ENCODE measurements around the gene LUC7L2. TPM values are rescaled to one million over a fixed set of nuclear protein-coding genes. Genes with fewer than 3 reads are reported as not detected.
A peak's percentile ranks its signal among the peaks of the same experiment; 100 is the strongest.

Gene LUC7L2
- total RNA-seq, 2 donors from 2014 or later: 50.1 to 64.6 TPM

DNA sequence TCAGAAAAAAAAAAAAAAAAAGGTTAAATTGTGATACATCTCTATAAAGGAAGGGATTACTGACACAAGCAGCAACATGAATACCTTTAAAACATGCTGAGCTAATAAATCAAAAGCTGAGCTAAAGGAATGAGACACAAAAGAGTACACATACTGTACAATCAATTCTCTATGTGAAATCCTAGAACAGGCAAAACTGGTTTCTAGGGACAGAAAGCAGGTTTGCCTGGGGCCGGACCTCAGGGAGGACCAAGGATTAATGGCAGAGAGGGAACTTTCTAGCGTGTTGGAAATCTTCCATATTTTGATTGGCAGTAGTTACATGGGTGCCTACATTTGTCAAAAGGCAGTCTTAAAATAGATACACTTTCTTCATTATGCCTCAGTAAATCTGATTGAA lies 71.3 kb downstream of the LUC7L2 start:
- Histone ChIP-seq H3K4me3 (no peak overlapping the region), H3K9me3 (no peaks in the 10 kb centered on the region), H3K27me3 (no peaks in the 10 kb centered on the region), H3K4me1 (peaks cover 25% of the 10 kb centered on the region), H3K27ac (peak overlapping the region in 3 of 4 donors; percentile 57 to 71 (median 62)), H3K36me3 (replicated peaks in 1 of 2; ENCODE audit: insufficient read depth in 1 of 2, low read depth in 2 of 2) (no peaks in the 10 kb centered on the region)
- ATAC-seq: peak; percentile 89
- intact Hi-C loops (cut with DNase I): no loop called here
- TF ChIP-seq, protein P1, sequence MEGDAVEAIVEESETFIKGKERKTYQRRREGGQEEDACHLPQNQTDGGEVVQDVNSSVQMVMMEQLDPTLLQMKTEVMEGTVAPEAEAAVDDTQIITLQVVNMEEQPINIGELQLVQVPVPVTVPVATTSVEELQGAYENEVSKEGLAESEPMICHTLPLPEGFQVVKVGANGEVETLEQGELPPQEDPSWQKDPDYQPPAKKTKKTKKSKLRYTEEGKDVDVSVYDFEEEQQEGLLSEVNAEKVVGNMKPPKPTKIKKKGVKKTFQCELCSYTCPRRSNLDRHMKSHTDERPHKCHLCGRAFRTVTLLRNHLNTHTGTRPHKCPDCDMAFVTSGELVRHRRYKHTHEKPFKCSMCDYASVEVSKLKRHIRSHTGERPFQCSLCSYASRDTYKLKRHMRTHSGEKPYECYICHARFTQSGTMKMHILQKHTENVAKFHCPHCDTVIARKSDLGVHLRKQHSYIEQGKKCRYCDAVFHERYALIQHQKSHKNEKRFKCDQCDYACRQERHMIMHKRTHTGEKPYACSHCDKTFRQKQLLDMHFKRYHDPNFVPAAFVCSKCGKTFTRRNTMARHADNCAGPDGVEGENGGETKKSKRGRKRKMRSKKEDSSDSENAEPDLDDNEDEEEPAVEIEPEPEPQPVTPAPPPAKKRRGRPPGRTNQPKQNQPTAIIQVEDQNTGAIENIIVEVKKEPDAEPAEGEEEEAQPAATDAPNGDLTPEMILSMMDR (IDR thresholded peaks at IDR 0.05): no peak
- no peak for TF ChIP-seq POLR2A (IDR thresholded peaks at IDR 0.05)
- 28 to 29% methylated on average over 2 of the region's 2 CpGs for WGBS, 2 donors
- peak; percentile 59 to 65 (median 63) for DNase-seq

DNA sequence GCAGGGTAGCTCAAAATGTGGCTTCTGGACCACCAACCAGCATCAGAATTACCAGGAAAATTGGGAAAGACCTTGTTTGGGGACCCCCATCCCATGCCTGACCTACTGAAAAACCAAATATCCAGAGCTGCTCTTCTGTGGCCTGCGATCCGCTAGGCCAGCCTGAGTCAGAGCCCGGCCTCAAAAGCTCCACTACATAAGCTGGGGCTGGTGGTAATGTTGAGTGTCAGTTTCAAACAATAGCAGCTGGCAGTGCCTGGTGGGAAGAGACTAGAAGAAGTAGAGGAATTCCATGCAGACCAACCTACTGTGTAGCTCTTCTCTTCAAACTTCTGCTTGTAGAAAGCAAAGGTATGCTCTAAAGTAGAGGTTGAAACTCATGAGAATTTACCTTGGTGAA lies 71.8 kb downstream of the LUC7L2 start:
- no peak for ATAC-seq
- Histone ChIP-seq H3K27ac (peak overlapping the region in 3 of 4 donors; percentile 57 to 71 (median 62)), H3K27me3 (no peaks in the 10 kb centered on the region), H3K9me3 (no peaks in the 10 kb centered on the region), H3K4me3 (no peak overlapping the region), H3K36me3 (replicated peaks in 1 of 2; ENCODE audit: insufficient read depth in 1 of 2, low read depth in 2 of 2) (no peaks in the 10 kb centered on the region), H3K4me1 (peaks cover 25% of the 10 kb centered on the region)
- WGBS, 2 donors: 88 to 90% methylated on average over 3 of the region's 3 CpGs
- intact Hi-C loops (cut with DNase I): no loop called here
- TF ChIP-seq, protein P1 (IDR thresholded peaks at IDR 0.05): no peak
- TF ChIP-seq POLR2A (IDR thresholded peaks at IDR 0.05): no peak
- peak in 2 of 4 donors; percentile 17 to 21 for DNase-seq

DNA sequence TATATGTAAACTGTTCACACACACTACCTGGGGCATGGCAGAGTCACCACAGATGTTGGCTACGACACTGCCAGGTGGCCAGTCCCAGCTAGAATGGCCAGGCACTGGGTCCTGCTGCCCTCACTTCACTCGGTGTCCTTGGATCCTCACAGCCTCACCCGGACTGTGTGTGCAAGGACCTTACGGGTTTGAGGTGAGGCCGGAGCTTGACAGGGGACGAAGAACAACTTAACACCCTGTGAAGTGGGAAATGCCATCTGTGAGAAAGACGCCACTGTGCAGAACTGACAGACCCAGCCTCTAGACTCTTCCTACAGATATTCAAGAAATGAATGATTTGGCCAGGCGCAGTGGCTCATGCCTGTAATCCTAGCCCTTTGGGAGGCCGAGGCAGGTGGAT lies 77.1 kb downstream of the LUC7L2 start:
- no peak overlapping the region for H3K4me3 ChIP-seq
- TF ChIP-seq, protein P1 (IDR thresholded peaks at IDR 0.05): no peak
- TF ChIP-seq POLR2A (IDR thresholded peaks at IDR 0.05): no peak
- H3K36me3 ChIP-seq (replicated peaks in 1 of 2; ENCODE audit: insufficient read depth in 1 of 2, low read depth in 2 of 2): no peaks in the 10 kb centered on the region
- H3K4me1 ChIP-seq: peaks cover 7% of the 10 kb centered on the region
- no peaks in the 10 kb centered on the region for H3K9me3 ChIP-seq
- ATAC-seq (no peak), DNase-seq (no peak)
- no peaks in the 10 kb centered on the region for H3K27me3 ChIP-seq
- WGBS, 2 donors: 93 to 94% methylated on average over 8 to 9 of the region's 9 CpGs
- intact Hi-C loops (cut with DNase I): no loop called here
- no peak overlapping the region for H3K27ac ChIP-seq

DNA sequence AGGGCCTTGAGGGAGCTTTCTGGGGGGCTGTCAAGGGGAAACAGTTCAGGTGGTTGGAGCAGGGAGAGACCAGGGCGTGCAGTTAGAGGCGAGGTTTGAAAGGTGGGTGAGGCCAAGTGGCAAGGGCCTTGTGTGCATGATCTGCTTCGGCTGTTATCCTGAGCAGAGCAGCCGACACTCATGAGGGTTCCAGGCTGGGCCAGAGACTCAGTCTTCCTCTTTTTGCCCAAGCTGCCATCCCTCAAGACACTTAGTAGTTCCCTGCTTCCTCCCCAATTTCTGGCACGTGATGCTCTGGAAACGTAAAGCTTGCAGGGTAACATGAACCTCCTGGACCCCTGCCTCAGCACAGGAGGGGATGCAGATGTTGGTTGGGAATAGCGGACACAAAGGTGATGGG lies 79.7 kb downstream of the LUC7L2 start:
- 84 to 87% methylated on average over 6 to 7 of the region's 7 CpGs for WGBS, 2 donors
- no peaks in the 10 kb centered on the region for H3K36me3 ChIP-seq (replicated peaks in 1 of 2; ENCODE audit: insufficient read depth in 1 of 2, low read depth in 2 of 2)
- H3K9me3 ChIP-seq: no peaks in the 10 kb centered on the region
- peaks cover 4% of the 10 kb centered on the region for H3K4me1 ChIP-seq
- no peak overlapping the region for H3K27ac ChIP-seq
- TF ChIP-seq, protein P1 (IDR thresholded peaks at IDR 0.05): no peak
- TF ChIP-seq POLR2A (IDR thresholded peaks at IDR 0.05): no peak
- ATAC-seq: no peak
- H3K4me3 ChIP-seq: no peak overlapping the region
- no peaks in the 10 kb centered on the region for H3K27me3 ChIP-seq
- no peak for DNase-seq
- intact Hi-C loops (cut with DNase I): no loop called here

DNA sequence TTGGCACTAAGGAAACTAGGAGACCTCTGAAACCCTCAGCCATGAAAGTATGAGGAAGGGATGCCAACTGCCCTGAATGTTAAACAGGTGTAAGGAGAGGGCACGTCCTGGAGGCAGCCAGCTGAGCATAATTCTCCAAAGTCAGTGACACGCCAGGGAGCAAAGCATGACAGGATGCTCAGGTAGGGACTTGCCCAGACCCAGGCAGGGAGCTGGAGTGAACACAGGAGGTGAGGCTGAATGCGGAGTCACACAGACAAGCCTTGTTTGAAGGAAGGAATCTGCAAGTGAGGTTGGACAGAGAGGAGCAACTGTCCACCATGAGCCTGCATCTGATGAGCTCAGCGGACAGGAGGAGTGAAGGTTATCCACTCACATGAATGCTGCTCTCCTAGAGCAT lies 82.3 kb downstream of the LUC7L2 start:
- Histone ChIP-seq H3K4me3 (no peak overlapping the region), H3K4me1 (no peaks in the 10 kb centered on the region), H3K36me3 (replicated peaks in 1 of 2; ENCODE audit: insufficient read depth in 1 of 2, low read depth in 2 of 2) (no peaks in the 10 kb centered on the region), H3K27me3 (no peaks in the 10 kb centered on the region), H3K27ac (no peak overlapping the region), H3K9me3 (no peaks in the 10 kb centered on the region)
- DNase-seq: no peak
- WGBS, 2 donors: 78% methylated on average over 3 to 4 of the region's 4 CpGs
- intact Hi-C loops (cut with DNase I): no loop called here
- no peak for TF ChIP-seq POLR2A (IDR thresholded peaks at IDR 0.05)
- TF ChIP-seq, protein P1 (IDR thresholded peaks at IDR 0.05): no peak
- no peak for ATAC-seq

Data from body of pancreas (tissue), 4 donors.